ENCODE data around the gene KRT80.
"Not testable (repeated sequence)": the region's sequence is repeated elsewhere in the genome, so short reads cannot be mapped to it uniquely, and the experiment has no call there.

Gene KRT80

DNA sequence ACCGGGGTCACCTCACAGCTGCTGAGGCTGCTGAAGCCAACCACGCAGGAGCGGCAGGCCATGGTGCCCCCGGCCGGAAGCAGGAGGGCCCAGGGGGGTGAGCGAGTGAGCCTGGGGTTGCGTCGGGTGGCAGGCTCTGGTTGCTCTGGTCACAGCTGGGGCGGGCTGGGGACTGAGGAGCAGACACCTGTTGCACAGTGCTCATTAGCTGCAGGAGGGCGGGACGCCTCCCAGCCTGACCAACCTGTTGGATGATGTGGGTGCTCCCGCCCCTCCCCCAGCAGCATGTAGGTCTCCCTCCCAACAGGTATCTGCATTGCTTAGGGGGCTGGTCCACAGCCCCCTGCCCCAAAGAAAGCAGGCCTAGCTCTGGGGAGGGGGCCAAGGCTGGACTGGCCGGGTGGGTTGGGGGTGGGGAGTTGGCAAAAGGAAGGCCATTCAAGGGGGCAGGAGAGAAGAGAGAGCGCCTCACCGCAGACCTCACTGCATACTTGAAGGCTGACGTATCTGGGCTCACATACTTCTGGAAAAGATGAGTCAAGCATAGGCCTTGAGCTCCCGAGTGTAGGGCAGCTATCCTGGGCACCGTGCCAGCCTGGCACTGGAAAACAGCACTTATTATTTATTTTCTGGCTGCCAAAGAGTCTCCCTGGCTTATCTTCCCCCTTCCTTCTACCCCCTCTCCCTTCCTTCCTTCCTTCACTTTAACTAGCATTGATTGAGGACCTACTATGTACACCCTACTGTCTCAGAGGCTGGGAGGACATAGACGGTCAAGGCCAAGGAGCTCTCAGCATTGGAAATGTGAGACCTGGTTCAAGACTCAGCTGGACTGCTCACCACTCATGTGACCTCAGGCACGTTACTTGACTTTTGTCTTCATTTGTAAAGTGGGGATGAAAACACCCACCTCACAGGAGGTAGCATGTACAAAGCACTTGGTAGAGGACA is at the start of gene KRT80:
TSS of gene KRT80 (minus strand) at position 174 of the 951 bp plus-strand sequence. CDS start at position 62, 112 bp downstream.
- peak; percentile 100 for DNase-seq (ENCODE audit: low read depth)

DNA sequence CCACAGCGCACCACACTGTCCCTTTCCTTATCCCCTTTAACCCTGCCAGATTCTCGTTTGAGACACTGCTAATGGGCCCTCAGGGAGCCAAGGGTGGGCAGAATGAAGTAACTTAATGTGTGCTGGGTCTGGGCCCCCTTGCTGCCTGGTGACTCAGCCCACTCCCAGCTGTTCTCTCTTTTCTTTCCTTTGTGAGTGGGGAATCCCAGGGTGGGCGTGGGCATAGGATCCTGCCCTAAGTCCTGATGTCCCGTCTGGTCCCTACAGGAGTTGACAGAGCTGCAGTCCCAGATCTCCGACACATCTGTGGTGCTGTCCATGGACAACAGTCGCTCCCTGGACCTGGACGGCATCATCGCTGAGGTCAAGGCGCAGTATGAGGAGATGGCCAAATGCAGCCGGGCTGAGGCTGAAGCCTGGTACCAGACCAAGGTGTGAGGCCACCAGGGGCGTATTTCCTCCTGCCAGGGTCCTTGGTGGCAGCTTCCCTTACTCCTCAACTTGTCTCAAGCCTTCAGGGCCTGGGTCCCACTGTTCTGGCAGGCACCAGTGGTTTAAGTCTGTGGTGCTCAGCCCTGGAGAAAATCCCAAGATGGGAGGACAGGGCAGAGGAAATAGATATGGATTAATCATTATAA is 49.5 kb upstream of the KRT80 start:
- no peak for DNase-seq (ENCODE audit: low read depth)

DNA sequence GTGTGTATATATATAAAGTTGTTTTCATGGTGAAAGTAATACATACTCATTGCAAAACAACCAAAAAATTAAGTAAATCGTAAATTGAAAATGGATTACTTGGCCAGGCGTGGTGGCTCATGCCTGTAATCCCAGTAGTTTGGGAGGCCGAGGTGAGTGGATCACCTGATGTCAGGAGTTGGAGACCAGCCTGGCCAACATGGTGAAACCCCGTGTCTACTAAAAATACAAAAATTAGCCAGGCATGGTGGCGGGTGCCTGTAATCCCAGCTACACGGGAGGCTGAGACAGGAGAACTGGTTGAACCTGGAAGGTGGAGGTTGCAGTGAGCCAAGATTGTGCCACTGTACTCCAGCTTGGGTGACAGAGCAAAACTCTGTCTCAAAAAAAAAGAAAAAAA is 48.4 kb upstream of the KRT80 start:
- DNase-seq (ENCODE audit: low read depth), result not testable (repeated sequence)

DNA sequence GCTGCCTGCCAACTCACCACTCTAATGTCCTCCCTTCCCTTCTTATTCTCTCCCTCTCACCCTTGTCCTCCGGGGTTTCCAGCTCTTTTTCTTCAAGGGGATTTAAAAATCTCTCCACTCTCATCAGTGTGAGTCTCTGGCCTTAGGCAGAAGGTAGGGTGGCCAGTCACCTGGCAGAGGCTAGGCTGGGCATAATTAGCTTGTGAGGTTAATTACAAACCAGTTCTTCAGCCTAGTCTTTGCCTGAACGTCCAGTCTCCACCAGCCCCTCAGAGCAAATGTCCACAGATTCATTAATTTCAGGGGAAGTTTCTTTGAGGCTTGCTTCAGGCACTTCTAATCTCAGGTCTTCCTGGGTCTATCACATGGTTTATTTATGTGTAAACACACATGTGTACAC is 48.0 kb upstream of the KRT80 start:
- DNase-seq (ENCODE audit: low read depth), result no peak

DNA sequence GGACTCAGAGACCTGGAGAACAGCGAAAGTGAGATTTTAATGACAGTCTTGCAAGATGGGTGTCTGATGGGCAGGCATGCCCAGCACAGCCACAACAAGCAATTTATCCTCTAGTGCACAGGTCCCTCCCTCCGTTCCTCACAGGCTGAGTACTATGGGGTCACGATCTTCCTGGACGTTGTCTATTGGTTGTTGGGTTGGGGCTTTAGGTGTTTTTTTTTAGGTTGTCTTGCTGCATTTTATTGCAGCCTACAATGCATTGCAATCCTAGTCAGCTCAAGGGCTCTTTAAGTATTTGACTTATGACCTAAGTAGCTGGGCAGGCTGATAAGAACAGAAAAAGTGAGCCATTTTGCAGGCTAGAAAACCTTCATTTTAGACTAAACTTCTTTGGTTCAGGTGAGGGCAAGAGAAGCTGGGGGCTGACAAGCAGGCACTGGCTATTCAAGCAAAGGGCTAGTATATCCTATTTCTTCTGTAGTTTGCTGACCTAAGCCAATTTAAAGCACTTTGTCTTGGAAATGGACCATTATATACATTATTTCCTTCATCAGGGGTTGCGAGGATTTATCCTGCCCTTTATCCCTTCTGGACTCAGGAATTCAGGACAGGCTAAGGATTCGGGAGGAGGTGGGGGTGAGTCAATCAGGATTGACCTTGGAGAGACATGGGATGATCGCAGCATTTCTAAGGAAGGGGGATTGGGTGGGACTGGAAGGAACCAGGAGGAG is 47.3 kb upstream of the KRT80 start:
- no peak for DNase-seq (ENCODE audit: low read depth)

DNA sequence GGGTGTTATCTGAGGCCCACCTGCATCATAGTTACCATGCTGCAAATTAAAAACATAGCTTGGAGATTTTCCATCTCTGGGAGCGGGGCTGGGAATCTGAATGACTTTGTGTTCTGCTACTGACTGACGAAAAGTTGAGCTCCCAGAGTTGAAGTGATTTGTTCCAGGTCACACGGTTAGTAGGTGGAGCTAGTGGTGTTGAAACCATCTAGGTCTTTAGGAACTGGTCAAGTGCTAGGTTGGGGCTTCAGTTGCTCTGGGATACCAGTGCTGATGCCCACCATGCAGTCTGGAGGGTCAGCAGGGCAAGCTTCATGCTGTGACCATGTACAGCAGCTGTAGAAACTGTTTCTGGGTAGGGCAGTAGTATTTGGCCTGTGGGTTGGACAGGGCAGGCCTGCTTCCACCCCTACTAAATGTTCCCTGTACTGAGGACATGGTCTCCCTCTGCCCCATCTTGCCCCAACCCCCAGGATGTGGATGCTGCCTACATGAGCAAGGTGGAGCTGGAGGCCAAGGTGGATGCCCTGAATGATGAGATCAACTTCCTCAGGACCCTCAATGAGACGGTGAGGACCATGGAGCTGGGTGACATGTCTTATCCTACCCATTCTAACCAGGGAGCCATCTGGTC is 46.5 kb upstream of the KRT80 start:
- no peak for DNase-seq (ENCODE audit: low read depth)

DNA sequence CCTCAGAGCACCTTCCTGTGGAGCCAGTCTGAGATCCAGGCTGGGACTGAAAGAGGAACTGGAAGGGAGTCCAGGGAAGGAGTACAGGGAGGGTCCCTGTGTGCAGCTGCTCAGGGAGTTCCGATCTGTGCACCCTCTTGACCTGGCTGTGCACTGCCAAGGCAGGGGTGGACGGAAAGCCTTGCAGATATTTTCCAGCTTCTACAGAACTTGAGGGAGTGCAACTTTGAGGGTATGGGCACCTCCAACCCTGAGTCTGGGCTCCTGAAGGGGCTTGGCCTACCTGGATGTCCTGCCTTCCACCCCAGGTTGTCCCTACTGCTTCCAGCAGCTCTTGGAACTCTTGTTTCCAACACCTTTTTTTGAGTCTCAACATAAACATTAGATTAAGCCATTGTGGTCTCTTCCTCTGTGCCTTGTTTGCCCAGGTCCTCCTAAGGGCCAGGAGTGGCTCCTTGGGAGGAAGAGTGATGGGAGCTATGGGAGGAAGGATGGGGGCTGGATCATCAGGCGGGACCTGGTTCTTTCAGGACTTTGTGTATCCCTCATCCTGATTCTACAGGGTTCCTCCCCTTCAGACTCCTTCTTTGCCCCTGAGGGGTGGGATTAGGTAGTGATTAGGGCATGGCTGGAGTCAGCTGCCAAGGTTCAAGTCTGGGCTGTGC is 44.7 kb upstream of the KRT80 start:
- no peak for DNase-seq (ENCODE audit: low read depth)

DNA sequence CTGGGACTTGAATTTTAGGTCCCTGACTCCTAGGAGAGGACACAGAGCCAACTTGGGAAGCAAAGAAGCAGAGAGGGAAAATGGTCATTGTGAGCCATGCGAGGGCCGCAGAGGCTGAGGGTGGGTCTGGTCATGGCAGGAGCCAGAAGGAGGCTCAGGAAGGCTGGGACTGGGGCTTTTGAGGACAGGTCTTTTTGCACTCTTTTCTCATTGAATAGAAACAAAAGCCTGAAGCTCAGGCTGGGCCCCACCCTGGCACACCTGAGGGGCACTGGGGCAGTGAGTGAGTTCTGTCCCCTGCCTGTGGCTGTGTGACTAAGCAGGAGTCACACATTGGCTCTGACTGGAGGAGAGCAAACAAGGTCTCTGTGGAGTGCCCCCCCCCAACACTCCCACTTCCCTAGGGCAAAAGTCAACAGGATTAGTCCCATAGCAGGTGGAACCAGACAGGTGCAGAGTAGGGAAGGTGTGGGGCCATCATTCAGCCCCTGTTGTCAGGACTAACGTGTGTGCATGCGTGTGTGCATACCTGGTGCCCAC is 44.1 kb upstream of the KRT80 start:
- DNase-seq (ENCODE audit: low read depth), result no peak

DNA sequence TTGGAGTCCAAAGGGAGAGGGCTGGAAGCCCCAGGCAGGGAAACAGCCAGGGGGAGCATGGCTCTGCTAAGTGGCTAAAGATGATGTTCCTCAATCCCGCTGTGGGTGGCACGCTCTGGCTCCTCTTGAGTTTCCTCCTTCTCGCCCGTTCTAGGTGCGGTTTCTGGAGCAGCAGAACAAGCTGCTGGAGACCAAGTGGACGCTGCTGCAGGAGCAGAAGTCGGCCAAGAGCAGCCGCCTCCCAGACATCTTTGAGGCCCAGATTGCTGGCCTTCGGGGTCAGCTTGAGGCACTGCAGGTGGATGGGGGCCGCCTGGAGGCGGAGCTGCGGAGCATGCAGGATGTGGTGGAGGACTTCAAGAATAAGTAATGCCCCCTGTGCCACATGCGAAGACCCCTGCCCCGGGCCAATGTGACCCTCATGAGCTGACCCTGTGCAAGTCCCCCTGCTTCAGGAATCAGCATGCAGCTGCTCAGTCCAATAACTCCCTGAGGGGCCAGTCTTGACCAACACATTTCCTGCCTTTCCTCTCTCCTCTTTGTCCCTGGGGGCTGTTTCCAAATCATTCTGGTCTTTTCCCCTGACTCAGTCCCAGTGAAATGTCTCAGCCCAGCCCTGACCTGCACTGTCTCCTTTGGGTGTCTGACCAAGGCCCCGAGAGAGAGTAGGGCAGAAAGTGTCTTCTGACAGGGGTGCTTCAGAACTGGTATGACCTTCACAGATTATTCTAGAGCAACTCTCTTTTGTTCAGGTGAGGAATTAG is 43.4 kb upstream of the KRT80 start:
- DNase-seq (ENCODE audit: low read depth), result peak; percentile 79

DNA sequence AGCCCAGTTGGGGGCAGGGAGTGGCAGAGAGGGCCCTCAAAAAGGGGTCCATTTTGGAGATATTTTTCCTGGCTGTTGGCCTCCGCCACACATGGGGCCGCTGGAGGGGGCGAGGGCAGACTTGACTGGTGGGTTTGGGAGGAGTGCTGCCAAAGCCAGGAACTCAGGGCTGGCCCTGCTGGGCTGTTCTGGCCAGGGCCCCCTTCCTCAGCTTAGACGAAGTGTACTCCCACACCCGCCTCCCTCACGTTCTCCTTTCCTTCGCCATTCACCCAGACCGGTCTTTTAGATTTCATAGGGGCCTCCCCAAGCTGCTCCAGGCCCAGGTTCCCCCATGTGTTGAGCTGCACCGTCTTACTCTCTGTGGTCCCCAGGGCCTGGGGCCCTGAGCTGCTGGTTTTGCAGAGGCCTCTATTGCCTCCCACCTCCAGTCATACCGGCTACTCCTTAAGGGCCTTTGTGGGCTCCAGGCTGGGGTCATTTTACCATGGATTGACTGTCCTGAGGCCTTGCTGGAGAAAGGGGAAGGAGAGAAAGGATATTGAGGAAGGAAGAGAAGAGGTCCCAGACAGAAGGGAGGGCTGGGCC is 42.5 kb upstream of the KRT80 start:
- DNase-seq (ENCODE audit: low read depth), result no peak

DNA sequence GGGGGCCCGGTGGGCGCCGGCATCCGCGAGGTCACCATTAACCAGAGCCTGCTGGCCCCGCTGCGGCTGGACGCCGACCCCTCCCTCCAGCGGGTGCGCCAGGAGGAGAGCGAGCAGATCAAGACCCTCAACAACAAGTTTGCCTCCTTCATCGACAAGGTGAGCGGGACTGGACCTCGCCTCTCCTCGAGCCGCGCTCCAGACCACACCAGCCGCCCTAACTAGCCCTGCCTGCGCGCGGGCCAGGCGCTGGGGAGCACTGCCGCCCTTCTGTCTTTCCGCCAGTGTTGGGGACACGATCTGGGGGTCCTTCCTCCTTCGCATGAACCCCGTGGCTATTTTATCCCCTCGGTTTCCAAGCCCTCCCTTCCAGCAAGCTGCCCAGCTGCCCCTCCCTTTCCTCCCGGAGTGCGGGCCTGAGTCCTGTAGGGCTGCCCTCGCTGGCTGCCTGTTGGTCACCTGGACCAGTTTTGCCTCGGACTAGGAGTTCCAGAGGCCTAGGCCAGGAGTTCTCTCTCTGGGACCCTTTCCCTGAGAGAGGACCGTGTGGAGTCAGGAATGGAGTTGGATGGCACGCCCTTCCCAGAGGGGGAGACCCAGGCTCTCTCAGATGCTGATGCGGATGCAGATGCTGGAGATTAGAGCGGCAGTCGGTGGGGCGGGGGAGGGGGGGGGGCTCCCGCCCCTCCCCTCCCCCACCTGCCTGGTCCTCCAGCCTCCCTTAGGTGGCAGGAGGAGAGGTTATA is 41.8 kb upstream of the KRT80 start:
- DNase-seq (ENCODE audit: low read depth), result peak; percentile 39

DNA sequence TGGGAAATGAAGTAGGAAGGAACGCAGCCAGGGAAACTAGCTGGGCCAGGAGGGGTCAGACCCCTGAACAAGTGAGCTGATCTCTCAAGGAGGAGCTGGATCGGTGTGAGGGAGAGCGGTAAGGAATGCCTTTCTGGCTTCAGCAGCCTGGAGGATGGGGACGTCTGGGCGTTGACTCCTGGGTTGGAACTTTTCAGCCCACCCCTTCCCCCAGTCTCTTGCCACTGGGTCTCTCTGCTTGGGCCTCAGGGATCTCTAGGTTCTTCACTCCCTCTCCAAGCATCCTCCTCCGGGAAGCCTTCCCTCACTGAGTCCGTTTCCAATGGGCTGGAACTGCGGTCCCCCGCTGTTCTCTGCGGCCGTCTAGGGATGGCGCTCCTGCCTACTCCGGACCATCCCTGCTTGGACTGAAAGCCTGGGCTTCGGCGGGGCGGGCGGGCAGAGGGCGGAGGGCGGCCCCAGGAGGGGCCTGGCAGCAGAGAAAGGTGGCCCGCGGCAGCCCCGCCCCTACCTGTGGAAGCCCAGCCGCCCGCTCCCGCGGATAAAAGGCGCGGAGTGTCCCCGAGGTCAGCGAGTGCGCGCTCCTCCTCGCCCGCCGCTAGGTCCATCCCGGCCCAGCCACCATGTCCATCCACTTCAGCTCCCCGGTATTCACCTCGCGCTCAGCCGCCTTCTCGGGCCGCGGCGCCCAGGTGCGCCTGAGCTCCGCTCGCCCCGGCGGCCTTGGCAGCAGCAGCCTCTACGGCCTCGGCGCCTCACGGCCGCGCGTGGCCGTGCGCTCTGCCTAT is 41.1 kb upstream of the KRT80 start, which contains the start of gene KRT7:
TSS of gene KRT7 (plus strand) at position 570 of the 788 bp plus-strand sequence. CDS start at position 624, 54 bp downstream.
- peak; percentile 58 for DNase-seq (ENCODE audit: low read depth)

DNA sequence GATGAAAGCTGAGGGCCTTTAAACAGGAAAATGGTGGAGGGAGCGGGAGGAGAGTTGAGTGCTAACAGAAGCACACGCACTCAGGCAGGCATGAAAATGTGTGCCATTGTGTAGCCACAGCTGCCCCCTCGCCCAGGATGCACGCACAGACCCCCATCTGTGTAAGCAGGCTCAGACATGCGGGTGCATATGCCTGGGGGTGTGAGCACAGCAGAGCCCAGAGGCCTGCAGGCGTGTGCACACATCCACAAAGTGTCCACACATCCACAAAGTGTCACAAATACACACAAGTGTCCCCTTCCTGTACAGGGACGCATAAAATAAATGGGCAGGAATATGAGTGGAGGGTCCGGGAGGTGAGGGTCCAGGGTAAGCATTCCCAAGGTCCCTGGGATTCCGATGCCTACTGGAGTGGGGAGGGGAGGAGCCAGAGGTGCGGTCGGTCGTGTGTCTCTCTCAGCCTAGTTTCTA is 40.4 kb upstream of the KRT80 start:
- no peak for DNase-seq (ENCODE audit: low read depth)

DNA sequence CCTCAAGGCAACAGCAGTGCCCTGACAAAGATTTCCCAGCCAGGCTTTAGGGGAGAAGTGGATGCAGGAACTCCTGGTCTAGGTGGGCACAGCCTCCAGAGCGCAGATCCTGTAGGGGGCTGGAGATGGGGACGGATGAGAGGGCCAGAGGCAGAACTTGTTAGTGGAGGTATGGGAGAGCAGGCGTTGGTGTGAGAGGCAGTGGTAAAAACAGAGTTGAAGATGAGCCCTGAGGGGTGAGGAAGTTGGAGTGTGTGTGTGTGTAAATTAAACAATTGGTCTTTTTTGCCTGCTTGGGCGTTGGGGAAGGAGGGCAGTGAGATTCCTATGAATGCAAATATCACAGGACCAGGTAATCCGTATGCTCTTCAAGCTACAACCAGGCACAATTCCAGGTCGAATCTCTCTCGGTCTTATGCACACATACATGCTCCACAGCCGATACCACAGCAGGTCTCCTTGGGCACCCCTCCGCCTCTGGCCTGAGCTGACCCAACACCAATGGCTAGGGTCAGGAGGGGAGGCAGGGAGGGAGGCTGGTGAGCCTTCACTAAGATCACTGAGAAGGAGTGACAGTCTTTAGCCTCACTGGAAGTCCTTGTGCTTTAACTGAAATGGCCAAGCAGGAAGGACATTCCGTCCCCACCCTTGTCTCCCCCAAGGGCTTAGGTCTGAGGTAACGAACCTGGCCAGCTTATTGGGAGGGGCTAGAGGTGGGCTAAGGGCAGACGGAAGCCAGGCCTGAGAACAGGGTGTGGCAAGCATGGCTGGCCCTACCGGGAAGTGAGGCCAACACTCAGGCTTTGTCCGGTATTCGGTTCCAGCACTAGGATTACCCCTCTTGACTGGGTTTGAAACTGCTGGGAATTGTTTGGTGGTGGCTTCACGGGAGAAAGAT is 39.7 kb upstream of the KRT80 start:
- DNase-seq (ENCODE audit: low read depth), result no peak

DNA sequence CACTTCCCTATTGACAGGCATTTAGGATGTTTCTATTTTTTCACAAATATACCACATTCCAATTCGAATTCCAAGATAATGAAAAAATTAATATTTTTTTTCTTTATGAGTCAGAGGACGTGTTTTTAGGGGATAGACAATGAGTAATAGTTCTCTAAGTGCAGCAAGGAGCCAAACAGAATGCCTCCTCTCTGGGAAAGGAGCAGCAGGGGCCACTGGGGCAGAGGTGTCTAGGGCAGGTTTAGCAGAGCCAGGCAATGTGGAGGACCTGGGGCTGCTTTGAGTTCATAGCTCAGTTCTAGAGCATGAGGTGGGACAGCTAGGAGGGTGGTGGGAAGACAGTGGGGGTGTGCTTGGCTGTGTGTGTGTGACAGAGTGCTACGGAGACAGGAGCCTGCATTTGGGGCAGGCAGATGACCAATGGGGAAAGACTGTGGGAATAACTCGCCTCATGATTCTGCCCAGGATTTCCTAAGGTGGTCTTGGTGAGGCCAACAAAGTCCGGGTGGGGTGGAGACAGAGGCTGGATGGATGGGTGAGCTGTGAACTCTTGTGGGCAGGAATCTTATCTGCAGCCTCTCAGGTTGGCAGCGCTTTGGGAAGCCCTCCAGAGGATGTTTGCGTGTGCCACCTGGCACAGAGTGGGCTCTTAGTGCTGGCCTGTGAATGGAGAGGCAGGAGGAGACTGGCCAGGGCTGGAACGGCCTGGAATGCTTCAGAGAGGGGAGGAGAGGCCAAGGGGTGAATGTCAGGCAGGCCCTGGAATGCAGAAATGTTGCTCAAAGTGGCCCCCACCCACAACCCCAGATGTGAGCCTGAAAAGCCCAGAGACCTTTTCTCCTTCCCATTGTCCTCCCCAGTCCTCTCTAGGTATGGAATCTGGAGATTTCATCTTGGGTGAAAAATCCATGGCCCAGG is 38.8 kb upstream of the KRT80 start:
- peak; percentile 96 for DNase-seq (ENCODE audit: low read depth)

DNA sequence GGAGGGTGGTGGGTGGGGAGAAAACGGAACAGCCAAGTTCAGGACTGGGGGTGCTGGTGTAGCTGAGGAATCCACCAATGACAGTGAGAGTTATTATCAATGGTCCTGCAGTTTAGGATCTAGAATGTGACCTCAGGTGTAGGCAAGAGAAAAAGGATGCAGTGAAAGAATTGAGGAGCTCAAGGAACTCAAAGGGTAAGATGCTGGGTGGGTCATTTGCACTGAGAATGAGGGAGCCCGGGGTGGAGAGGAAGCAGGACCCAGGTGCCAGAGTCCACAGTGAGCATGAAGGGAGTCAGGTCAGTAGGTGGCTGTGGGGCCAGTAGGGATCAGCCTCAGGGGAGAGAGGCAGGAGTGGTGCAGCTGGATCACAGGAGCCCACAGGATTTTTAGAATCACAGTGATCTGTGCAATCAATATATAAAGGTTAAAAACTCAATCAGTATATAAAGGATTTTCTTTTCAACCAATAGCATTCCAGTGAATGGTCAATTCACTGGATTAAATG is 38.1 kb upstream of the KRT80 start:
- DNase-seq (ENCODE audit: low read depth), result no peak
